GM19351 (cell line): ENCODE results near the gene STAT1.

ENCODE experiments used
- ATAC-seq: cut with Tn5 transposase; IDR thresholded peaks from one replicate; pipeline ENCODE4 v1.9.1; 2021; ENCODE audit warnings: mild to moderate bottlenecking, moderate library complexity; ENCODE audit not compliant: unreplicated experiment

The STAT1 gene

GRCh38 chr2:190986221-190986953 lies 27.6 kb downstream of the STAT1 start:
- ATAC-seq = no peak

- no peak for ATAC-seq
These were observed 29.4 kb downstream of the STAT1 start for GRCh38 chr2:190984595-190984994.

- ATAC-seq = no peak
These were observed 31.5 kb downstream of the STAT1 start for GRCh38 chr2:190982262-190983034.

GRCh38 chr2:190981733-190982132 lies 32.2 kb downstream of the STAT1 start:
- ATAC-seq = no peak

- no peak for ATAC-seq
These were observed 32.6 kb downstream of the STAT1 start for GRCh38 chr2:190981333-190981732.

- ATAC-seq = no peak
These were observed 33.3 kb downstream of the STAT1 start for GRCh38 chr2:190980630-190981209.

GRCh38 chr2:190979906-190980629 lies 33.9 kb downstream of the STAT1 start:
- no peak for ATAC-seq

GRCh38 chr2:190978389-190979053 lies 35.5 kb downstream of the STAT1 start:
- no peak for ATAC-seq

GRCh38 chr2:190977505-190977904 lies 36.5 kb downstream of the STAT1 start:
- ATAC-seq = no peak

GRCh38 chr2:190976521-190976920 lies 37.5 kb downstream of the STAT1 start:
- no peak for ATAC-seq

GRCh38 chr2:190974629-190975361 lies 39.2 kb downstream of the STAT1 start:
- no peak for ATAC-seq

GRCh38 chr2:190973726-190974628 lies 40.0 kb downstream of the STAT1 start:
- no peak for ATAC-seq

GRCh38 chr2:190973262-190973661 lies 40.7 kb downstream of the STAT1 start:
- no peak for ATAC-seq

GRCh38 chr2:190972846-190973245 lies 41.1 kb downstream of the STAT1 start:
- no peak for ATAC-seq

- no peak for ATAC-seq
These were observed 41.8 kb downstream of the STAT1 start for GRCh38 chr2:190972213-190972612.

GRCh38 chr2:190970873-190971506 lies 43.0 kb downstream of the STAT1 start:
- ATAC-seq = no peak

GRCh38 chr2:190970160-190970559 lies 43.8 kb downstream of the STAT1 start:
- ATAC-seq = no peak

GRCh38 chr2:190968522-190968921 lies 45.4 kb downstream of the STAT1 start:
- no peak for ATAC-seq
